ENCODE results near the gene FCRLA. TPM values are rescaled to one million over a fixed set of nuclear protein-coding genes. Genes with fewer than 3 reads are reported as not detected.
A peak's percentile ranks its signal among the peaks of the same experiment; 100 is the strongest.
"Not testable (repeated sequence)": the region's sequence is repeated elsewhere in the genome, so short reads cannot be mapped to it uniquely, and the experiment has no call there.

FCRLA gene
- 1.4 TPM for total RNA-seq

GRCh38 chr1:161706482-161707347 is at the start of gene FCRLA:
Gene FCRLA (plus strand): TSS chr1:161707229. CDS start chr1:161707265, 36 bp downstream.
- peak within 1 kb of the TSS; percentile 34 for H3K4me3 ChIP-seq (ENCODE audit: low read length)
- H3K4me1 ChIP-seq (ENCODE audit: insufficient read depth, low read length) = peaks cover 16% of the 10 kb centered on the region
- peaks cover 16% of the 10 kb centered on the region for H3K27me3 ChIP-seq (ENCODE audit: insufficient read depth, low read length)
- H3K9me3 ChIP-seq (ENCODE audit: low read depth, low read length) = no peaks in the 10 kb centered on the region

- H3K27me3 ChIP-seq (ENCODE audit: insufficient read depth, low read length); H3K9me3 ChIP-seq (ENCODE audit: low read depth, low read length); H3K4me1 ChIP-seq (ENCODE audit: insufficient read depth, low read length); H3K4me3 ChIP-seq (ENCODE audit: low read length): not testable (repeated sequence)
Measured at GRCh38 chr1:161658524-161658923, 48.5 kb upstream of the FCRLA start.

- H3K4me3 ChIP-seq (ENCODE audit: low read length); H3K9me3 ChIP-seq (ENCODE audit: low read depth, low read length); H3K4me1 ChIP-seq (ENCODE audit: insufficient read depth, low read length); H3K27me3 ChIP-seq (ENCODE audit: insufficient read depth, low read length): not testable (repeated sequence)
Measured at GRCh38 chr1:161661660-161662311, 45.2 kb upstream of the FCRLA start.

GRCh38 chr1:161662684-161663339 is 44.2 kb upstream of the FCRLA start, which contains the start of gene FCGR2B:
Gene FCGR2B (plus strand): TSS chr1:161663143. CDS start chr1:161663242, 99 bp downstream.
- H3K4me1 ChIP-seq (ENCODE audit: insufficient read depth, low read length); H3K9me3 ChIP-seq (ENCODE audit: low read depth, low read length); H3K4me3 ChIP-seq (ENCODE audit: low read length); H3K27me3 ChIP-seq (ENCODE audit: insufficient read depth, low read length): not testable (repeated sequence)

GRCh38 chr1:161663569-161663968 is 43.5 kb upstream of the FCRLA start:
- H3K9me3 ChIP-seq (ENCODE audit: low read depth, low read length); H3K4me1 ChIP-seq (ENCODE audit: insufficient read depth, low read length); H3K4me3 ChIP-seq (ENCODE audit: low read length); H3K27me3 ChIP-seq (ENCODE audit: insufficient read depth, low read length): not testable (repeated sequence)

- H3K4me3 ChIP-seq (ENCODE audit: low read length); H3K9me3 ChIP-seq (ENCODE audit: low read depth, low read length); H3K27me3 ChIP-seq (ENCODE audit: insufficient read depth, low read length); H3K4me1 ChIP-seq (ENCODE audit: insufficient read depth, low read length): not testable (repeated sequence)
Measured at GRCh38 chr1:161664689-161665088, 42.3 kb upstream of the FCRLA start.

- not testable (repeated sequence) for H3K27me3 ChIP-seq (ENCODE audit: insufficient read depth, low read length); H3K4me3 ChIP-seq (ENCODE audit: low read length); H3K9me3 ChIP-seq (ENCODE audit: low read depth, low read length); H3K4me1 ChIP-seq (ENCODE audit: insufficient read depth, low read length)
Measured at GRCh38 chr1:161671045-161672020, 35.7 kb upstream of the FCRLA start.

GRCh38 chr1:161673437-161673836 is 33.6 kb upstream of the FCRLA start:
- not testable (repeated sequence) for H3K27me3 ChIP-seq (ENCODE audit: insufficient read depth, low read length); H3K4me1 ChIP-seq (ENCODE audit: insufficient read depth, low read length); H3K9me3 ChIP-seq (ENCODE audit: low read depth, low read length); H3K4me3 ChIP-seq (ENCODE audit: low read length)

- H3K27me3 ChIP-seq (ENCODE audit: insufficient read depth, low read length) = not testable (repeated sequence)
Measured at GRCh38 chr1:161674447-161674846, 32.6 kb upstream of the FCRLA start.

GRCh38 chr1:161674908-161675307 is 32.1 kb upstream of the FCRLA start:
- not testable (repeated sequence) for H3K9me3 ChIP-seq (ENCODE audit: low read depth, low read length); H3K4me3 ChIP-seq (ENCODE audit: low read length); H3K27me3 ChIP-seq (ENCODE audit: insufficient read depth, low read length); H3K4me1 ChIP-seq (ENCODE audit: insufficient read depth, low read length)

More at GRCh38 chr1:161674447-161674846, 32.6 kb upstream of the FCRLA start:
- H3K9me3 ChIP-seq (ENCODE audit: low read depth, low read length); H3K4me3 ChIP-seq (ENCODE audit: low read length); H3K4me1 ChIP-seq (ENCODE audit: insufficient read depth, low read length): not testable (repeated sequence)

- H3K9me3 ChIP-seq (ENCODE audit: low read depth, low read length) = no peaks in the 10 kb centered on the region
- H3K4me3 ChIP-seq (ENCODE audit: low read length) = no peak overlapping the region
- peaks cover 6% of the 10 kb centered on the region for H3K27me3 ChIP-seq (ENCODE audit: insufficient read depth, low read length)
- no peaks in the 10 kb centered on the region for H3K4me1 ChIP-seq (ENCODE audit: insufficient read depth, low read length)
Measured at GRCh38 chr1:161676441-161676840, 30.6 kb upstream of the FCRLA start.

- H3K27me3 ChIP-seq (ENCODE audit: insufficient read depth, low read length) = peaks cover 10% of the 10 kb centered on the region
- no peaks in the 10 kb centered on the region for H3K9me3 ChIP-seq (ENCODE audit: low read depth, low read length)
- no peak overlapping the region for H3K4me3 ChIP-seq (ENCODE audit: low read length)
Measured at GRCh38 chr1:161676958-161677689, 29.9 kb upstream of the FCRLA start.

GRCh38 chr1:161678500-161678899 is 28.5 kb upstream of the FCRLA start:
- no peaks in the 10 kb centered on the region for H3K9me3 ChIP-seq (ENCODE audit: low read depth, low read length)
- H3K4me1 ChIP-seq (ENCODE audit: insufficient read depth, low read length) = no peaks in the 10 kb centered on the region
- H3K27me3 ChIP-seq (ENCODE audit: insufficient read depth, low read length) = peaks cover 21% of the 10 kb centered on the region
- no peak overlapping the region for H3K4me3 ChIP-seq (ENCODE audit: low read length)

More at GRCh38 chr1:161676958-161677689, 29.9 kb upstream of the FCRLA start:
- H3K4me1 ChIP-seq (ENCODE audit: insufficient read depth, low read length) = no peaks in the 10 kb centered on the region

- H3K27me3 ChIP-seq (ENCODE audit: insufficient read depth, low read length) = peaks cover 37% of the 10 kb centered on the region
- H3K4me1 ChIP-seq (ENCODE audit: insufficient read depth, low read length) = no peaks in the 10 kb centered on the region
- no peak overlapping the region for H3K4me3 ChIP-seq (ENCODE audit: low read length)
- H3K9me3 ChIP-seq (ENCODE audit: low read depth, low read length) = no peaks in the 10 kb centered on the region
Measured at GRCh38 chr1:161681879-161682278, 25.1 kb upstream of the FCRLA start.

All from mononuclear cell (primary cell).